ENCODE data around the gene FCN3. TPM values are rescaled to one million over a fixed set of nuclear protein-coding genes. Genes with fewer than 3 reads are reported as not detected.
A peak's percentile ranks its signal among the peaks of the same experiment; 100 is the strongest.

FCN3 gene
- total RNA-seq, 2 experiments from 2014 or later: not detected

- peak; percentile 45 for ATAC-seq (ENCODE audit: poor library complexity)
- CTCF ChIA-PET: interaction anchor here (0.5 to 3.3 kb wide), 22 partner anchors 10 to 865 kb away, joined by 3 to 33 read pairs (median 3); partner anchors contain the start of gene AHDC1
- Histone ChIP-seq H3K36me3 (ENCODE audit: insufficient read depth, low read length) (no peaks in the 10 kb centered on the region), H3K4me1 (ENCODE audit: insufficient read depth, low read length) (peaks cover 43% of the 10 kb centered on the region), H3K27ac (ENCODE audit: low read depth in 1 of 2, low read length in 2 of 2) (no peak within 1 kb of the TSS), H3K4me3 (ENCODE audit: low read length) (peak within 1 kb of the TSS; percentile 70), H3K27me3 (ENCODE audit: control insufficient read depth in 1 of 2, insufficient read depth in 2 of 2, low read length in 2 of 2) (no peaks in the 10 kb centered on the region), H3K9me3 (ENCODE audit: control insufficient read depth in 1 of 2, insufficient read depth in 1 of 2, low read length in 2 of 2) (no peaks in the 10 kb centered on the region)
- Mint-ChIP-seq H3K36me3 (ENCODE audit: low read depth) (no peaks in the 10 kb centered on the region), H3K4me3 (peak within 1 kb of the TSS; percentile 88), H3K27me3 (no peaks in the 10 kb centered on the region), H3K9me3 (no peaks in the 10 kb centered on the region), H3K4me1 (ENCODE audit: low read depth) (peaks cover 46% of the 10 kb centered on the region), H3K27ac (peak within 1 kb of the TSS; percentile 43)
- POLR2A ChIA-PET: interaction anchor here (0.5 to 2.5 kb wide), 11 partner anchors 8 to 1619 kb away, joined by 3 to 30 read pairs (median 4); partner anchors contain the start of genes CD164L2 and FCN3
- intact Hi-C loops (cut with DNase I, micrococcal nuclease): loop anchor here in 1 of 2 experiments (5.0 kb wide), 1 partner anchor 44 kb away; the partner anchor contains the start of gene TMEM222
- peak in 4 of 14 experiments; percentile 42 to 73 (median 62) for DNase-seq
- TF ChIP-seq CTCF (IDR thresholded peaks at IDR 0.05): no peak
Observed at GRCh38 chr1:27366411-27367159, 8.0 kb downstream of the FCN3 start, which contains the start of gene MAP3K6. Gene MAP3K6 (minus strand): TSS chr1:27366961. CDS start chr1:27366597, 364 bp downstream.

GRCh38 chr1:27366113-27366410 is 8.6 kb downstream of the FCN3 start:
- no peaks in the 10 kb centered on the region for H3K27me3 ChIP-seq (ENCODE audit: control insufficient read depth in 1 of 2, insufficient read depth in 2 of 2, low read length in 2 of 2)
- ChIA-PET CTCF (interaction anchor here (0.5 to 3.3 kb wide), 21 partner anchors 9 to 865 kb away, joined by 3 to 33 read pairs (median 3); partner anchors contain the start of gene AHDC1), POLR2A (interaction anchor here (0.5 to 2.5 kb wide), 14 partner anchors 9 to 1619 kb away, joined by 3 to 30 read pairs (median 3); partner anchors contain the start of genes CD164L2, FCN3 and WASF2)
- H3K36me3 ChIP-seq (ENCODE audit: insufficient read depth, low read length): no peaks in the 10 kb centered on the region
- no peaks in the 10 kb centered on the region for H3K27me3 Mint-ChIP-seq
- peaks cover 46% of the 10 kb centered on the region for H3K4me1 Mint-ChIP-seq (ENCODE audit: low read depth)
- no peaks in the 10 kb centered on the region for H3K9me3 Mint-ChIP-seq
- TF ChIP-seq CTCF (IDR thresholded peaks at IDR 0.05): no peak
- intact Hi-C loops (cut with DNase I, micrococcal nuclease): loop anchor here in 1 of 2 experiments (5.0 kb wide), 1 partner anchor 44 kb away; the partner anchor contains the start of gene TMEM222
- DNase-seq (peak in 12 of 14 experiments; percentile 40 to 82 (median 66)), ATAC-seq (ENCODE audit: poor library complexity) (peak; percentile 56)
- peak overlapping the region; percentile 43 for H3K27ac Mint-ChIP-seq
- H3K27ac ChIP-seq (ENCODE audit: low read depth in 1 of 2, low read length in 2 of 2): no peak overlapping the region
- H3K4me3 ChIP-seq (ENCODE audit: low read length): peak overlapping the region; percentile 70
- H3K36me3 Mint-ChIP-seq (ENCODE audit: low read depth): no peaks in the 10 kb centered on the region
- H3K4me1 ChIP-seq (ENCODE audit: insufficient read depth, low read length): peaks cover 44% of the 10 kb centered on the region
- H3K9me3 ChIP-seq (ENCODE audit: control insufficient read depth in 1 of 2, insufficient read depth in 1 of 2, low read length in 2 of 2): no peaks in the 10 kb centered on the region
- H3K4me3 Mint-ChIP-seq: peak overlapping the region; percentile 88

GRCh38 chr1:27365372-27366112 is 9.1 kb downstream of the FCN3 start:
- Histone ChIP-seq H3K4me1 (ENCODE audit: insufficient read depth, low read length) (peaks cover 49% of the 10 kb centered on the region), H3K27ac (ENCODE audit: low read depth in 1 of 2, low read length in 2 of 2) (no peak overlapping the region), H3K4me3 (ENCODE audit: low read length) (peak overlapping the region; percentile 70), H3K36me3 (ENCODE audit: insufficient read depth, low read length) (no peaks in the 10 kb centered on the region), H3K27me3 (ENCODE audit: control insufficient read depth in 1 of 2, insufficient read depth in 2 of 2, low read length in 2 of 2) (no peaks in the 10 kb centered on the region), H3K9me3 (ENCODE audit: control insufficient read depth in 1 of 2, insufficient read depth in 1 of 2, low read length in 2 of 2) (no peaks in the 10 kb centered on the region)
- TF ChIP-seq CTCF (IDR thresholded peaks at IDR 0.05): no peak
- ChIA-PET POLR2A (interaction anchor here (0.5 to 2.5 kb wide), 13 partner anchors 9 to 1620 kb away, joined by 3 to 30 read pairs (median 3); partner anchors contain the start of genes CD164L2, FCN3 and WASF2), CTCF (interaction anchor here (0.5 to 3.3 kb wide), 21 partner anchors 9 to 864 kb away, joined by 3 to 33 read pairs (median 4); no protein-coding TSS in a partner anchor)
- intact Hi-C loops (cut with DNase I, micrococcal nuclease): loop anchor here (2.0 to 5.0 kb wide), 3 partner anchors 23 to 43 kb away; partner anchors contain the start of genes GPR3 (in 1 of the 2), SYTL1 (in 1 of the 2) and TMEM222 (in 1 of the 2)
- peak overlapping the region; percentile 88 for H3K4me3 Mint-ChIP-seq
- peak overlapping the region; percentile 43 for H3K27ac Mint-ChIP-seq
- H3K9me3 Mint-ChIP-seq: no peaks in the 10 kb centered on the region
- peaks cover 49% of the 10 kb centered on the region for H3K4me1 Mint-ChIP-seq (ENCODE audit: low read depth)
- DNase-seq (peak; percentile 62 to 89 (median 78)), ATAC-seq (ENCODE audit: poor library complexity) (peak; percentile 72)
- no peaks in the 10 kb centered on the region for H3K27me3 Mint-ChIP-seq
- H3K36me3 Mint-ChIP-seq (ENCODE audit: low read depth): no peaks in the 10 kb centered on the region
